ENCODE measurements around the gene FNDC7. TPM values are rescaled to one million over a fixed set of nuclear protein-coding genes. Genes with fewer than 3 reads are reported as not detected.

The FNDC7 gene
- polyA plus RNA-seq, 1 experiment: not detected

DNA sequence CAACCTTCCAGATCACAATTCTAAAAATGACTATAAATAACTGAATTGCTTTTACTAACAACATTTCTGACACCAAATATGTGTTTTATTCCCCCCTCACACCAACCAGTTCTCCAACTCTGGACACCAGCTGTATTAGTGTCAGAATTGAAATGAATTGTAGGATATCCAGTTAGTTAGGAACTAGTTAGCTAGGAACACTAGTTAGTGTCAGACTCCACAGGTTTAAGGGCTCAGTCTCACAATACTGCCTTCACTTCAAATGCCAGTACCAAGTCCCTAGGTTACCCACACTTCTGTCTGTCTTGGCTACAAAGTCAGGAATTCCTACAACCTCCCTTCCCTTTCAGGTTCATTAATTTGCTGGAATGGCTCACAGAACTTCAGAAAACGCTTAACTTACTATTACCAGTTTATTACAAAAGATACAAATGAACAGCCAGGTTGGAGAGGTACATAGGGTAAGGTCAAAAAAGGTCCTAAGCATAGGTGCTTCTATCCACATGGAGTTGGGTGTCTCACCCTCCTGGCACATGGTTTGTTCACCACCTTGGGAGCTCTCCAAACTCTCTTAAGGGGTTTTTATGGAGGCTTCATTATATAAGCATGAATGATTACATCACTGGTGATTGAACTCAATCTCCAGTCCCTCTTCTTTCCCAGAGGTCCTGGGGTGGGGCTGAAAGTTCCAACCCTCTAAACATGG, 37.9 kb downstream of the FNDC7 start:
- ChIA-PET CTCF (no interaction called here), POLR2A (no interaction called here)
- no peaks in the 10 kb centered on the region for H3K27me3 ChIP-seq (ENCODE audit: control insufficient read depth, insufficient read depth, low read length)
- no peak overlapping the region for H3K4me3 ChIP-seq (ENCODE audit: low read depth, low read length)
- DNase-seq (ENCODE audit: low read depth): no peak
- TF ChIP-seq, protein P1, sequence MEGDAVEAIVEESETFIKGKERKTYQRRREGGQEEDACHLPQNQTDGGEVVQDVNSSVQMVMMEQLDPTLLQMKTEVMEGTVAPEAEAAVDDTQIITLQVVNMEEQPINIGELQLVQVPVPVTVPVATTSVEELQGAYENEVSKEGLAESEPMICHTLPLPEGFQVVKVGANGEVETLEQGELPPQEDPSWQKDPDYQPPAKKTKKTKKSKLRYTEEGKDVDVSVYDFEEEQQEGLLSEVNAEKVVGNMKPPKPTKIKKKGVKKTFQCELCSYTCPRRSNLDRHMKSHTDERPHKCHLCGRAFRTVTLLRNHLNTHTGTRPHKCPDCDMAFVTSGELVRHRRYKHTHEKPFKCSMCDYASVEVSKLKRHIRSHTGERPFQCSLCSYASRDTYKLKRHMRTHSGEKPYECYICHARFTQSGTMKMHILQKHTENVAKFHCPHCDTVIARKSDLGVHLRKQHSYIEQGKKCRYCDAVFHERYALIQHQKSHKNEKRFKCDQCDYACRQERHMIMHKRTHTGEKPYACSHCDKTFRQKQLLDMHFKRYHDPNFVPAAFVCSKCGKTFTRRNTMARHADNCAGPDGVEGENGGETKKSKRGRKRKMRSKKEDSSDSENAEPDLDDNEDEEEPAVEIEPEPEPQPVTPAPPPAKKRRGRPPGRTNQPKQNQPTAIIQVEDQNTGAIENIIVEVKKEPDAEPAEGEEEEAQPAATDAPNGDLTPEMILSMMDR (IDR thresholded peaks at IDR 0.05; ENCODE audit: insufficient read depth, low read depth, low read length): no peak
- H3K36me3 ChIP-seq (ENCODE audit: control insufficient read depth, insufficient read depth, low read length): 0 out of 2 replicates have a peak, but pooled peaks cover 1% of the 10 kb centered on the region

DNA sequence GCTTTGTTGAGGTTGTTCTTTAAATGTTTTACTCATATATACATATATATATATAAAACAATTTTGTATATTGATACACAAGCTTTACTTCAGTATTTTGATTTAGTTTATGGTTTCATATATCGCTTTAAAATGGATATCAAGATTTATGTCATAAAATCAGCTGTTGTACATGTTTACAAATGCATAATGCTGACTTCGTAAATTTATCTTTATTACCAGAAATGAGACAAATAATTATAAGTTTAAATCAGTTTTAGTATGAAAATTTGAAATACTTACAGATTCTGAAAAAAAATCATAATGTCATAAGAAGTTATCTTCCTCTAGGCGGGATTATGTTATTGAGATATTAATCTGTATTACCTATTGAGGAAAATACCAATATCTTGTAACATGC, 40.7 kb downstream of the FNDC7 start:
- Histone ChIP-seq H3K4me3 (ENCODE audit: low read depth, low read length) (no peak overlapping the region), H3K27me3 (ENCODE audit: control insufficient read depth, insufficient read depth, low read length) (no peaks in the 10 kb centered on the region), H3K36me3 (ENCODE audit: control insufficient read depth, insufficient read depth, low read length) (0 out of 2 replicates have a peak, but pooled peaks cover 1% of the 10 kb centered on the region)
- ChIA-PET POLR2A (no interaction called here), CTCF (no interaction called here)
- DNase-seq (ENCODE audit: low read depth): no peak
- TF ChIP-seq, protein P1 (IDR thresholded peaks at IDR 0.05; ENCODE audit: insufficient read depth, low read depth, low read length): no peak

DNA sequence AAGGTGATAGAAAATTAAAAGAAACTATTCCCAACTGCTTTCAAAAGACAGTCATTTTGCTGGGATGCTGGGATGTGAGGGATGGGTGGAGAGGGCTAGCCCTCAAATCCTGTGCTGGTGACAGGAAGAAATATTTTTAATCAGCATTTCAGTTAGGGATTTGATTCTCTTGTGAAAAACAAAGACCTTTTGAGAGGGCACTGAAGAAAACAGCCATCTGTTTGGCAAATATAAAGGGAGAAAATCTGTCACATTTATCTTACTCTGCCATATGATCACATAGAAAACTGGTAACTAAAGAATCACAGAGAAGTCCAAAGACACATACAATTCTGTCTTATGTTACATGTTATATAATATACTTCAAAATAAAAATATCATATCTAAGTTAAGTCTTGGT, 46.1 kb downstream of the FNDC7 start:
- Histone ChIP-seq H3K27me3 (ENCODE audit: control insufficient read depth, insufficient read depth, low read length) (no peaks in the 10 kb centered on the region), H3K36me3 (ENCODE audit: control insufficient read depth, insufficient read depth, low read length) (peaks cover 3% of the 10 kb centered on the region; the same call in 1 of the 2 replicates)
- CTCF ChIA-PET: no interaction called here

DNA sequence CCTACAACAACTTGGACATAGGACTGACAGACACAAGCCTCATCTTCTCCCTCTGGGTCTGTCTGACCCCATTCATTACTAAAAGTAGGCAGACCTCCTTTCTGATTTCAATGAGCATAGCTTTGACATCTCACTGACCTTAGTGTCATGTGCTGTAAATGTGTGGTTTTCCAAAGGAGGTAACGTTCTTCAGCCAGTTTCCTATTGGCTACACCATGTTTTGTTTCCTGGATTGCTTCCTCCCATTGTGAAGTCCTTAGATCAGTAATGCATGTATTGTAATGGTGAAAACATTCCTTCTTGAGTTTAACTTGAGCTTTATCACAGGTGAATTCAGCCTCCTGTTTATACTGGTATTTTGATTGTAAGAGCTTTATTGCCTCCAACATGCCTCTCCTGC, 54.4 kb downstream of the FNDC7 start:
- ChIA-PET CTCF (interaction anchor here (1.6 kb wide), 1 partner anchor 23 kb away, joined by 8 read pairs; no protein-coding TSS in a partner anchor), POLR2A (interaction anchor here (0.6 kb wide), 1 partner anchor 30 kb away, joined by 8 read pairs; no protein-coding TSS in a partner anchor)
- no peaks in the 10 kb centered on the region for H3K27me3 ChIP-seq (ENCODE audit: control insufficient read depth, insufficient read depth, low read length)
- no peak for DNase-seq (ENCODE audit: low read depth)
- TF ChIP-seq, protein P1 (IDR thresholded peaks at IDR 0.05; ENCODE audit: insufficient read depth, low read depth, low read length): no peak
- no peak overlapping the region for H3K4me3 ChIP-seq (ENCODE audit: low read depth, low read length)
- peaks cover 9% of the 10 kb centered on the region for H3K36me3 ChIP-seq (ENCODE audit: control insufficient read depth, insufficient read depth, low read length)

More for the DNA sequence above, 46.1 kb downstream of the FNDC7 start:
- POLR2A ChIA-PET: no interaction called here
- no peak overlapping the region for H3K4me3 ChIP-seq (ENCODE audit: low read depth, low read length)
- no peak for DNase-seq (ENCODE audit: low read depth)
- TF ChIP-seq, protein P1 (IDR thresholded peaks at IDR 0.05; ENCODE audit: insufficient read depth, low read depth, low read length): no peak

DNA sequence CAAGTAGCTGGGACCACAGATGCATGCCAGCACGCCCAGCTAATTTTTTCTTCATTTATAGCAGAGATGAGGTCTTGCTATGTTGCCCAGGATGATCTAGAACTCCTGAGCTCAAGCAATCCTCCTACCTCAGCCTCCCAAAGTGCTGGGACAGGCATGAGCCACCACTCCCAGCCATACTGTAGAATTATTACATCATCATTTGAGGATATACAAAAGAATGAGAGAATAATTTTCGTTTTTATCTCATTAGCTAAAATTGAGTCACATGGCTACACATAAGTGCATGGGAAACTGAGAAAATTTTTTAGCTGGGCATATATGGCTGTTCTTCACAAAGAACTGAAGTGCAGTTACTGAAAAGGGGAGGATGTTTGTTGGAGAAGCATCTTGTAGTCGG, 55.0 kb downstream of the FNDC7 start:
- H3K27me3 ChIP-seq (ENCODE audit: control insufficient read depth, insufficient read depth, low read length): no peaks in the 10 kb centered on the region
- TF ChIP-seq, protein P1 (IDR thresholded peaks at IDR 0.05; ENCODE audit: insufficient read depth, low read depth, low read length): no peak
- H3K4me3 ChIP-seq (ENCODE audit: low read depth, low read length): no peak overlapping the region
- peaks cover 8% of the 10 kb centered on the region for H3K36me3 ChIP-seq (ENCODE audit: control insufficient read depth, insufficient read depth, low read length)
- CTCF ChIA-PET: interaction anchor here (1.6 kb wide), 1 partner anchor 22 kb away, joined by 8 read pairs; no protein-coding TSS in a partner anchor
- DNase-seq (ENCODE audit: low read depth): no peak
- POLR2A ChIA-PET: interaction anchor here (0.6 kb wide), 1 partner anchor 29 kb away, joined by 8 read pairs; no protein-coding TSS in a partner anchor
